GM12874 (cell line): ENCODE data around the gene CENPP.

Source experiments
- TF ChIP-seq, protein P1 (sequence below): IDR thresholded peaks from 2 replicates; pipeline ENCODE4 v1.5.1; 2011; ENCODE audit warnings: low read depth, mild to moderate bottlenecking, control low read depth, low read length, moderate library complexity; ENCODE audit not compliant: insufficient read depth

CENPP gene

DNA sequence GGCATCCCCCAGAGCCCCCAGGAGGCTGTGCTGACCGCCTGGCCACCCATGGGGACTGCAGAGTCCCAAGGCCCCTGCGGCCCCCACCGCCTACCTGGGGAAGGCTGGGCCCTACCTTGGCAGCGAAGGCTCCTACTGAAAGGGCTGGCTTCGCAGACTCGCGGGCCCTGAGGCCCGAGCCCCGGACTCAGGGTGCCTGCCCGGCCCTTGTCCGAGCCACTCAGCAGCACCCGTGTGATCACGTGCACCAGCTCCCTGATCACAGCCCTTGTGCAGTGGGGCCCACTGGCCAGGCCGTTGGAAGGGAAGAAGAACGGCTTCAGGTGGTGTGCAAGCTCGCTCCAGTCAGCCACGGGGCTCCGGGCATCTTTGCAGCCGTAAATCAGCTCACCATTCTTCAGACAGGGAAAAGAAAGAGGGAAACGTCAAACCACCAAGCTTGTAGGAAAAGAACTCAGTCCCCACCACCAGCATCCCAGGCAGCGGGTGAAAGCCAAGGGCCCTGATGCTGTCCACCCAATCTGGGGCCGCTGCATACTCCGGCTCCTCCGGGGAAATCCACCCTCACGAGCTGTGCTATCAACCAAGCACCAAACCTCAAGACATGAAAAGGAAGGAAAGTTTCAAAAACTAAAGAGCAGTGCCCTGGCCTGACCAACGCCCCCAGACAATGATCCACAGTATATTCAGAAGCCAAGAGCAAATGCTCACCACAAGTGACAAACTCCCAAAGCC, 312.3 kb downstream of the CENPP start:
- TF ChIP-seq, protein P1, sequence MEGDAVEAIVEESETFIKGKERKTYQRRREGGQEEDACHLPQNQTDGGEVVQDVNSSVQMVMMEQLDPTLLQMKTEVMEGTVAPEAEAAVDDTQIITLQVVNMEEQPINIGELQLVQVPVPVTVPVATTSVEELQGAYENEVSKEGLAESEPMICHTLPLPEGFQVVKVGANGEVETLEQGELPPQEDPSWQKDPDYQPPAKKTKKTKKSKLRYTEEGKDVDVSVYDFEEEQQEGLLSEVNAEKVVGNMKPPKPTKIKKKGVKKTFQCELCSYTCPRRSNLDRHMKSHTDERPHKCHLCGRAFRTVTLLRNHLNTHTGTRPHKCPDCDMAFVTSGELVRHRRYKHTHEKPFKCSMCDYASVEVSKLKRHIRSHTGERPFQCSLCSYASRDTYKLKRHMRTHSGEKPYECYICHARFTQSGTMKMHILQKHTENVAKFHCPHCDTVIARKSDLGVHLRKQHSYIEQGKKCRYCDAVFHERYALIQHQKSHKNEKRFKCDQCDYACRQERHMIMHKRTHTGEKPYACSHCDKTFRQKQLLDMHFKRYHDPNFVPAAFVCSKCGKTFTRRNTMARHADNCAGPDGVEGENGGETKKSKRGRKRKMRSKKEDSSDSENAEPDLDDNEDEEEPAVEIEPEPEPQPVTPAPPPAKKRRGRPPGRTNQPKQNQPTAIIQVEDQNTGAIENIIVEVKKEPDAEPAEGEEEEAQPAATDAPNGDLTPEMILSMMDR, result no peak

- TF ChIP-seq, protein P1, result no peak
These were observed 312.9 kb downstream of the CENPP start for GRCh38 chr9:92638621-92639101.

DNA sequence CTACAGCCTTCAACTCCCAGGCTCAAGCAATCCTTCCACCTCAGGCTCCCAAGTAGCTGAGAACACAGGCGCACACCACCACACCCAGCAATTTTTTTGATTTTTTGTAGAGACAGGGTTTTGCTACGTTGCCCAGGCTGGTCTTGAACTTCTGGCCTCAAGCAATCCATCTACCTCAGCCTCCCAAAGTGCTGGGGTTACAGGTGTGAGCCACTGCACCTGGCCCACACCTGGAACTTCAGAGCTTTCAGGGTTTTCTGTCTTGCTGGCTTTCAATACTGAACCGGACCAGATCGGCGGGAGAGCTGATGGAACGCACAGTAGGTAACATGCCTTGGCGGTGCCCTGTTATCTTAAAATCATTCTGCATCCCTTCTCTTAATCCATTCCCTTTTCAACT, 313.4 kb downstream of the CENPP start:
- TF ChIP-seq, protein P1, result no peak

DNA sequence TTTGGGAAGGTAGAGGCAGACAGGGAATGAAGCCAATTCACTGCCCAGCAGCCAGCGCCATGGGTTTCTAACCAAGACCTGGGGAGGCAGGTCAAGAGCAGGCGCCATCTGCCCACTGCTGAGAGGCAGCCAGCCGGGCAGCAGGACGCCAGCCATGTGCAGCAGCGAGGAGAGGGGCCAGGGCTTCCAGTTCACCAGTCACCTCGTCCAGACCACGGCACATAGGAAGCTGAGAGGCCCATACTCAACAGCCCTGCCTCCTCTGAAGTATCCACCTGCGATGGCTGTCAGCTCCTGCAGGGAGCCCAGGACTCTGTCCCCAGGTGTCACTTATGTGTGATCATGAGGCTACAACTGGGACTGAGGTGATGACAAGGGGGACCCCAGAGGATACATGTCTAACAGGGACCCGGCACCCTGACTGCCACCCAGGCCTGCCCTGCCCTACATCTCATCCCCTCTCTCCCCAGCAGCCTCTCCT, 314.1 kb downstream of the CENPP start:
- TF ChIP-seq, protein P1, result no peak

- TF ChIP-seq, protein P1, result no peak
These were observed 314.8 kb downstream of the CENPP start for GRCh38 chr9:92640398-92641091.

DNA sequence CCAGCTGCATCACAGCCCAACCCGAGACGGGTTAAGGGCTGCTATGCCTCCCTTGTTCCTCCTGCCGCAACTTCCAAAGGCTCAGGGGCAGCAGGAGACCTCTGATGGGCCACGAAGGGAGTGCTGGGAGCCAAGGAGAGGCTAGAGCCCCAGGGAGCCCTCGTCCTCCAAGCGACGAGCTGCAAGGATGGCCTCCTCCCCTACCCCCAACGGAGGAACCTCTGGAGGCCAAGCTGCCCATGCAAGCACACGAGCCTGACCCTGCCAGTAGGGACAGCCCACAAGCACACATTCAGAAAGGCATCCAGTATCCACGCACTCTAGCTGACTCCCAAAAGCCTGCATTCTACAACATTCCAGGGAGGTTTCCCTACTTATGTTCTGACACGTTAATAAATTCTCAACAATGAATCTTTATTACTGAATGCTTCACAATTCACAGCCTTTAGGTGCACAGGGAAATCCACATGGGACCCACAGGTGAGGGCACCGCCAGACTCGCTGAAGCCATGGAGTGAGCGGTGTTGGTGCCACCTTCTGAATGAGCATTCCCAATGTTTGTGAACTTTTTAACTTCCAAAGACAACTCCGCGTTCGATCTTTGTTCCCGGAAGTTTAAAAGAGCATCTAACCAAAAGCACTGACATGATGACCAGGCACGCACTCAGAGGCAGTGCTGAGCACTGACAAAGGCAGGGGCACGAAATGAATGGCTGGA, 315.5 kb downstream of the CENPP start:
- TF ChIP-seq, protein P1, result no peak

- TF ChIP-seq, protein P1, result no peak
These were observed 316.3 kb downstream of the CENPP start for GRCh38 chr9:92642041-92642451.
